ENCODE measurements around the gene PHLDB1. TPM values are rescaled to one million over a fixed set of nuclear protein-coding genes. Genes with fewer than 3 reads are reported as not detected.

The PHLDB1 gene
- total and polyA plus RNA-seq, 2 donors (not counting 3 experiments of a cell fraction or from before 2014, with no cell fraction given): 99.7 to 183 TPM

- intact Hi-C loops (cut with micrococcal nuclease): no loop called here
Observed at GRCh38 chr11:118663902-118664301, 56.5 kb downstream of the PHLDB1 start.

More at GRCh38 chr11:118663902-118664301, 56.5 kb downstream of the PHLDB1 start:
- ChIA-PET POLR2A (no interaction called here), CTCF (interaction anchor here (1.0 to 1.7 kb wide), 2 partner anchors 69 to 295 kb away, joined by 3 to 8 read pairs; no protein-coding TSS in a partner anchor)
- H3K27ac ChIP-seq (ENCODE audit: insufficient read depth, low read depth, low read length): no peak overlapping the region
- peaks cover 0 to 2% of the 10 kb centered on the region in 2 experiments for H3K27me3 ChIP-seq (ENCODE audit: control insufficient read depth in 2 of 2, insufficient read depth in 2 of 2, low read length in 2 of 2)
- DNase-seq (ENCODE audit: low read depth, low spot score) (no peak), FAIRE-seq (no peak)
- no peak overlapping the region for H2AFZ ChIP-seq (ENCODE audit: low read depth, low read length)
- no peaks in the 10 kb centered on the region for H3K79me2 ChIP-seq (ENCODE audit: control insufficient read depth, insufficient read depth, low read length)
- H3K9ac ChIP-seq (replicated peaks; ENCODE audit: extremely low read depth, insufficient read depth, low read length): no peak overlapping the region
- no peak overlapping the region for H3K4me3 ChIP-seq (replicated peaks in 1 of 3; ENCODE audit: insufficient read depth in 1 of 3, low read depth in 1 of 3, low read length in 3 of 3)
- no peak overlapping the region for H3K4me2 ChIP-seq (ENCODE audit: insufficient read depth, low read length)
- peaks cover 4% of the 10 kb centered on the region for H3K4me1 ChIP-seq (ENCODE audit: control insufficient read depth, extremely low read depth, insufficient read depth, low read length)
- no peaks in the 10 kb centered on the region for H3K9me3 ChIP-seq (replicated peaks; ENCODE audit: control insufficient read depth, insufficient read depth, low read length)
- H3K9me1 ChIP-seq (replicated peaks; ENCODE audit: control insufficient read depth, extremely low read depth, insufficient read depth, low read length): no peaks in the 10 kb centered on the region
- no TSS peak for BruUV-seq (replicated peaks)
- H4K20me1 ChIP-seq (replicated peaks; ENCODE audit: control insufficient read depth, extremely low read depth, insufficient read depth, low read length): no peaks in the 10 kb centered on the region
- no peaks in the 10 kb centered on the region for H3K36me3 ChIP-seq (ENCODE audit: control insufficient read depth in 2 of 2, extremely low read depth in 1 of 2, insufficient read depth in 2 of 2, low read length in 2 of 2)
- TF ChIP-seq EZH2 (IDR thresholded peaks at IDR 0.05; ENCODE audit: borderline replicate concordance, low read depth, low read length, severe bottlenecking) (no peak), MYC (IDR thresholded peaks at IDR 0.05; ENCODE audit: low read depth, low read length) (no peak), POLR2AphosphoS5 (IDR thresholded peaks at IDR 0.05; ENCODE audit: insufficient read depth, low read depth, low read length) (no peak), FOS (IDR thresholded peaks at IDR 0.05; ENCODE audit: borderline replicate concordance, insufficient read depth, low read length) (no peak), JUN (IDR thresholded peaks at IDR 0.05; ENCODE audit: borderline replicate concordance, insufficient read depth, insufficient read length, low read depth) (no peak), CTCF (IDR thresholded peaks at IDR 0.05; ENCODE audit: extremely low read depth in 1 of 2, insufficient read depth in 1 of 2, low read depth in 1 of 2, low read length in 2 of 2) (no peak), POLR2A (IDR thresholded peaks at IDR 0.05; ENCODE audit: low read depth, low read length) (no peak), MAX (IDR thresholded peaks at IDR 0.05; ENCODE audit: insufficient read depth, insufficient read length) (no peak), GATA2 (IDR thresholded peaks at IDR 0.05; ENCODE audit: insufficient read depth, insufficient read length, low read depth, low read length) (no peak)
- dilution Hi-C loops (cut with MboI; ENCODE audit: extremely low pct_ligation_motif_present, low sequenced_read_pairs): no loop called here
